GM12865 (cell line): ENCODE measurements around the gene SCGB1D4.

Experiments
- DNase-seq: peaks from one replicate; pipeline ENCODE4 v3.0.0; 2010; ENCODE audit warnings: low read depth
- H3K4me3 ChIP-seq: 2 replicates; pipeline ENCODE4 v1.5.1; 2011; ENCODE audit warnings: mild to moderate bottlenecking, low read depth, low read length, control low read depth
- CTCF ChIP-seq: IDR thresholded peaks from 2 replicates; pipeline ENCODE4 v1.5.1; 2011; ENCODE audit warnings: low read length, control low read depth, low read depth, inconsistent platforms; ENCODE audit not compliant: insufficient read depth; ENCODE audit errors: missing control alignments

The SCGB1D4 gene

GRCh38 chr11:62260261-62260953 lies 38.5 kb downstream of the SCGB1D4 start:
- TF ChIP-seq CTCF = no peak
- H3K4me3 ChIP-seq = no peak overlapping the region
- DNase-seq = no peak

- no peak overlapping the region for H3K4me3 ChIP-seq
- no peak for TF ChIP-seq CTCF
Observed at GRCh38 chr11:62256281-62256680, 42.6 kb downstream of the SCGB1D4 start.

GRCh38 chr11:62253999-62254542 lies 44.8 kb downstream of the SCGB1D4 start:
- H3K4me3 ChIP-seq = no peak overlapping the region
- DNase-seq = no peak
- no peak for TF ChIP-seq CTCF

More at GRCh38 chr11:62256281-62256680, 42.6 kb downstream of the SCGB1D4 start:
- DNase-seq = no peak

GRCh38 chr11:62251698-62252097 lies 47.2 kb downstream of the SCGB1D4 start:
- H3K4me3 ChIP-seq = no peak overlapping the region
- TF ChIP-seq CTCF = no peak
- no peak for DNase-seq
